ENCODE measurements around the gene ZNF330.

Gene ZNF330

DNA sequence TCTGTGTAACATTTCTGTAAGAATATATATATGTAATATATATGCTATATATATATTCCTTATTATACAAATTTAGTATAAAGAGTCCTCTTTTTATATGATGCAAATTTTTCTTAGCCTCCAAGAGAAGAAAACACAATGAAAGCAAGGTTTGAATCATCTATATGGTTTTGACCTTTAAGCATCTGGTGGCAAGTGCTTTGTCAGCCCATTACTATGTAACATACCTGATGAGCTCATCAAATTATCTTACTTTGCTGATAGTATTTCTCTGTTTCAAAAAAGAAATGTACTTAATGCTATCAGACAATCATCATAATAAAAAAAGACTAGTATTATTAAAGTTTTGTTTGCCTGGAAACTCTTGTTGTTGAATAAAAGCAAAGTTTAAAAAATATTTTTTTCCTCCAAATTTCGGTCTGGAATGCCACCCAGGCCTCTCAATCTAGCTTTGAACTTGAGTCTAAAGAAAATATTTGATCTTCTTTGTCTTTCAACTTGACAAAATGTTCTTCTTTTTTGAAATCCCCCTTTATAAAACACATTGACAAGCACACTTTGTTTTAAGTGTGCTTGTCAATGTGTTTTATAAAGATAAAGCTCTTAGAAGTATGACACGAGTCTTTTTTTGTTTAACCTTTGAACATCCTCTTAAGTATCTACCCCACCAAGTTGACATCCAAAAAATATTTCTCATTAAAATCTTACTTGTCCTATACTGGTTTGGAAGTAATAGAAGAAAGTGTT is 26.2 kb downstream of the ZNF330 start:
- no peak overlapping the region for H3K4me3 ChIP-seq (ENCODE audit: low read depth, low read length)
- TF ChIP-seq, protein P1, sequence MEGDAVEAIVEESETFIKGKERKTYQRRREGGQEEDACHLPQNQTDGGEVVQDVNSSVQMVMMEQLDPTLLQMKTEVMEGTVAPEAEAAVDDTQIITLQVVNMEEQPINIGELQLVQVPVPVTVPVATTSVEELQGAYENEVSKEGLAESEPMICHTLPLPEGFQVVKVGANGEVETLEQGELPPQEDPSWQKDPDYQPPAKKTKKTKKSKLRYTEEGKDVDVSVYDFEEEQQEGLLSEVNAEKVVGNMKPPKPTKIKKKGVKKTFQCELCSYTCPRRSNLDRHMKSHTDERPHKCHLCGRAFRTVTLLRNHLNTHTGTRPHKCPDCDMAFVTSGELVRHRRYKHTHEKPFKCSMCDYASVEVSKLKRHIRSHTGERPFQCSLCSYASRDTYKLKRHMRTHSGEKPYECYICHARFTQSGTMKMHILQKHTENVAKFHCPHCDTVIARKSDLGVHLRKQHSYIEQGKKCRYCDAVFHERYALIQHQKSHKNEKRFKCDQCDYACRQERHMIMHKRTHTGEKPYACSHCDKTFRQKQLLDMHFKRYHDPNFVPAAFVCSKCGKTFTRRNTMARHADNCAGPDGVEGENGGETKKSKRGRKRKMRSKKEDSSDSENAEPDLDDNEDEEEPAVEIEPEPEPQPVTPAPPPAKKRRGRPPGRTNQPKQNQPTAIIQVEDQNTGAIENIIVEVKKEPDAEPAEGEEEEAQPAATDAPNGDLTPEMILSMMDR (IDR thresholded peaks at IDR 0.05; ENCODE audit: low read depth, low read length, missing control alignments), result no peak
- no peak for DNase-seq (ENCODE audit: low read depth)

DNA sequence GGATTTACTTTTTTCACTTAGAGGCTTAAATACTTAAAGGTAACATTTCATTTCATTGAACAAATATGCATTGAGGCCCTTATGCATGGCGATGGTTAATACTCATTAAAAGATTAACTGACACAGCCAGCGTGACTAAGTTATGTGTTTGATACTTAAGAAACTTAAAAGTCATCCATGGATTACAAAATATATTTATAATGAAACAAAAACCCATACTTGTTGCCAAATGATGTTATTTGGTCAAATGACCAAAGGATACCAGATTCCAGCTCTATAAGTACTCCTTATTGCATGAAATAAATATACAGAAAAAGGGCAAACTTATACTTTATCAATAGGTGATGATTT is 26.7 kb downstream of the ZNF330 start:
- no peak overlapping the region for H3K4me3 ChIP-seq (ENCODE audit: low read depth, low read length)
- TF ChIP-seq, protein P1 (IDR thresholded peaks at IDR 0.05; ENCODE audit: low read depth, low read length, missing control alignments), result no peak
- DNase-seq (ENCODE audit: low read depth), result no peak

DNA sequence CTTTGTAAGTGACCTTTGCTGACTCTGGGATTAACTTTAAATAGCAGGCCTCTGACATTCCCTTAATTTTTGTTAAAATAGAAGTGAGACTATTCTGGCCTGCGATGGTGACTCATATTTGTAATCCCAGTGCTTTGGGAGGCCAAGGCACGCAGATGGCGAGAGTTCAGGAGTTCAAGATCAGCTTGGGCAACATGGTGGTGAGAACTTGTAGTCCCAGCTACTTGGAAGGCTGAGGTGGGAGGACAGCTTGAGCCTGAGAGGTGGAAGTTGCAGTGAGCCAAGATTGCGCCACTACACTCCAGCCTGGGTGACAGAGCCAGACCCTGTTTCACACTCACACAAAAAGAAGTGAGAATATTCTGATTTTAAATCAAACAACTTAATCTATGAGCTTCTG is 27.3 kb downstream of the ZNF330 start:
- H3K4me3 ChIP-seq (ENCODE audit: low read depth, low read length), result no peak overlapping the region
- TF ChIP-seq, protein P1 (IDR thresholded peaks at IDR 0.05; ENCODE audit: low read depth, low read length, missing control alignments), result no peak
- no peak for DNase-seq (ENCODE audit: low read depth)

DNA sequence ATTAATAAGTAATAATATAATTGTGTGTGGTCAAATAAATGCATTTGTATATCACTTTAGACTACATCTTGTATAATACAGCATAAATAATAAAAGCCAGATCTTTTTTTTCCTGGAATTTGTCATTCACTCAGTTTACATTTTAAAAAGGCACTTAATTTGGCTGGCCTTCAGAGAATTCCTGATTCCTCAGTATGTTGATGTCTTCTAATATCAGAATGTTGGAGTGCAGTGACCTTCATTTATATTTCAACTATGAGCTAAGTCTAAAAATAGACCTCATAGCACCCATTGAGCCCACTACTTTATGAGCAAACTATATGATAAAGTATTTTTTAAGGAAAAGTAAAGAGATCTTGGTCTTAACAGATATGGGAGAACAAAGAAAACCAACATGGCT is 27.8 kb downstream of the ZNF330 start:
- DNase-seq (ENCODE audit: low read depth), result no peak
- no peak overlapping the region for H3K4me3 ChIP-seq (ENCODE audit: low read depth, low read length)
- TF ChIP-seq, protein P1 (IDR thresholded peaks at IDR 0.05; ENCODE audit: low read depth, low read length, missing control alignments), result no peak

DNA sequence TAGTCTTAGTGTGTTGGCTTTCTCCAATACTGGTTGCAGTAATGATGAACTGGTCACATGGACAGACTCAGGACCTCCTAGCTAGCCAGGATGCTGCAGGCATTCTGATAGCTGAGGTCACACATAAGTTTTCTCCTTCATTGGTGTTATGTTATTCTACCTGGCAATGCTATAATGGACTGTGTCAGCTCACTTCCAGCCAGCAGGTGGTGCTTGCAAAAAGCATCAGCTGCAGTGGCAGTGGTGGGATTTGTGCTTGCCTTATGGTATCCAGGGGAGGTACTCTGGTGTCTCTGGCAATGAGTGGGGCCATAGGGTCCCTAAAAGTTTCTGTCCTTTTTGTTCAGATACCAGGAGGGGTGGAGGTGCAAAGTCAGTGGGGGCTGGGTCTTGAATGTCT is 33.6 kb downstream of the ZNF330 start:
- DNase-seq (ENCODE audit: low read depth), result no peak
- H3K4me3 ChIP-seq (ENCODE audit: low read depth, low read length), result no peak overlapping the region
- TF ChIP-seq, protein P1 (IDR thresholded peaks at IDR 0.05; ENCODE audit: low read depth, low read length, missing control alignments), result peak; percentile 25

DNA sequence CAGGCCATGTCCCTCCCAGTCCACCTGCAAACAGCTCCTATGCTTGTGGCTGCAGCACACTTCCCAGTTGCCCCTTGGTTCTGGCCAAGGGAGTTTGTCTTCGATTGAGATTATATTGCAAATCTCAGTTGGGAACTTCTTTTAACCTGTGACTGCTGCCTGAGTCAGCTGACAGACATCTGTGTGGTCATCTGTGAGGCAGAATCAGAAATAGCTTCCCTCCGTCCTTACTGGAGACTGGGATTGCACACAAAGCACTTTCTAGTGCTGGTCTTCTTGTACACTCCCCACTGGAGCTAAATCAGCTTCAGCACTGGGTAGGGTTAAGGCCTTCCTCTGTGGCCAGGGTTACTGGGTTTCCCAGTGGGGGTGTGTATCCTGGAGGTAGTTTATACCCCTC is 34.3 kb downstream of the ZNF330 start:
- no peak for DNase-seq (ENCODE audit: low read depth)
- H3K4me3 ChIP-seq (ENCODE audit: low read depth, low read length), result no peak overlapping the region
- TF ChIP-seq, protein P1 (IDR thresholded peaks at IDR 0.05; ENCODE audit: low read depth, low read length, missing control alignments), result no peak

DNA sequence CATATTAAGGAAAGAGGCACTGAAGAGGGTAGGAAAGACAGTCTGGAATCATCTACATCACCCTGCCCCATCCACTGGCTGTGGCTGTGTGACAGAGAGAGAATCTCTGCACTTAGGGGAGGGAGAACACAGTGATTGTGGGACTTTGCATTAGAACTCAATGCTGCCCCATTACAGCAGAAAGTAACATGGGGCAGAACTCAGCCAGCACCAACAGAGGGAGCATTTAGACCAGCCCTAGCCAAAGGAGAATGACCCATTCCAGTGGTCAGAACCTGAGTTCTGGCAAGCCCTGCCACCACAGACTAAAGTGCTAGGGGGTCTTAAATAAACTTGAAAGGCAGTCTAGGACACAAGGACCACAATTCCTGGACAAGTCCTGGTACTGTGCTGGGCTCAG is 37.9 kb downstream of the ZNF330 start:
- DNase-seq (ENCODE audit: low read depth), result no peak
- no peak overlapping the region for H3K4me3 ChIP-seq (ENCODE audit: low read depth, low read length)
- TF ChIP-seq, protein P1 (IDR thresholded peaks at IDR 0.05; ENCODE audit: low read depth, low read length, missing control alignments), result no peak

Data from GM12864 (cell line).